Fibroblast of the aortic adventitia (primary cell): ENCODE results near the gene FRMD5. TPM values are rescaled to one million over a fixed set of nuclear protein-coding genes. Genes with fewer than 3 reads are reported as not detected.

Experiments
- DNase-seq: peaks from one replicate; pipeline ENCODE4 v3.0.0-alpha.2; 2010; ENCODE audit warnings: low read depth
- H3K4me3 ChIP-seq: 2 replicates; pipeline ENCODE4 v1.5.1; 2011; ENCODE audit warnings: low read depth, mild to moderate bottlenecking, control low read depth, low read length, moderate library complexity
- total RNA-seq: library from RNA; depleted of rRNA; stranded (reverse); fragments of >200 nt; gene quantifications from 2 replicates; pipeline ENCODE4 v1.2.3, GENCODE V29; 2012; ENCODE audit warnings: low replicate concordance
- TF ChIP-seq, protein P1 (sequence below): IDR thresholded peaks from 2 replicates; pipeline ENCODE4 v1.5.1; 2011; ENCODE audit warnings: mild to moderate bottlenecking, low read length, control low read depth, inconsistent platforms; ENCODE audit not compliant: insufficient read depth

The FRMD5 gene
- total RNA-seq, 1 donor, result 16.3 TPM

DNA sequence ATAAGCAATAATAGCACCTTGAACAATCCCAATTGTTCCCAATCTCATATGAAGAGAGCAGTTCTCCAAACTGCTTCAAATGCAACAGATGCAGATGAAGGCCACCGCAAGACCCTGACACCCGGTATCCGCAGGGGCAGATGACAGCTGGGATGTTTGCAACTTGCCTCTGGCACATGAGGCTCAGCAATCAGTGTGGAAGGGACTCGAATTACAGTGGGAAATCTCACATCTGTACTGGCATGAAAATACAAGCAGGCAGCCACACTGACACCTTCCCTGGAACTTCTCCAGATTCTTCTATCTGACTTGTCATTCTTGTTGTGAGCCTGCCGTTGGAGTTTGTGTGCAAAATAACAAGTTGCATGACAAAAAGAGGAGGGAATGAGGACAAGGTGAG lies 299.5 kb downstream of the FRMD5 start:
- no peak overlapping the region for H3K4me3 ChIP-seq
- DNase-seq, result no peak
- TF ChIP-seq, protein P1, sequence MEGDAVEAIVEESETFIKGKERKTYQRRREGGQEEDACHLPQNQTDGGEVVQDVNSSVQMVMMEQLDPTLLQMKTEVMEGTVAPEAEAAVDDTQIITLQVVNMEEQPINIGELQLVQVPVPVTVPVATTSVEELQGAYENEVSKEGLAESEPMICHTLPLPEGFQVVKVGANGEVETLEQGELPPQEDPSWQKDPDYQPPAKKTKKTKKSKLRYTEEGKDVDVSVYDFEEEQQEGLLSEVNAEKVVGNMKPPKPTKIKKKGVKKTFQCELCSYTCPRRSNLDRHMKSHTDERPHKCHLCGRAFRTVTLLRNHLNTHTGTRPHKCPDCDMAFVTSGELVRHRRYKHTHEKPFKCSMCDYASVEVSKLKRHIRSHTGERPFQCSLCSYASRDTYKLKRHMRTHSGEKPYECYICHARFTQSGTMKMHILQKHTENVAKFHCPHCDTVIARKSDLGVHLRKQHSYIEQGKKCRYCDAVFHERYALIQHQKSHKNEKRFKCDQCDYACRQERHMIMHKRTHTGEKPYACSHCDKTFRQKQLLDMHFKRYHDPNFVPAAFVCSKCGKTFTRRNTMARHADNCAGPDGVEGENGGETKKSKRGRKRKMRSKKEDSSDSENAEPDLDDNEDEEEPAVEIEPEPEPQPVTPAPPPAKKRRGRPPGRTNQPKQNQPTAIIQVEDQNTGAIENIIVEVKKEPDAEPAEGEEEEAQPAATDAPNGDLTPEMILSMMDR, result no peak

DNA sequence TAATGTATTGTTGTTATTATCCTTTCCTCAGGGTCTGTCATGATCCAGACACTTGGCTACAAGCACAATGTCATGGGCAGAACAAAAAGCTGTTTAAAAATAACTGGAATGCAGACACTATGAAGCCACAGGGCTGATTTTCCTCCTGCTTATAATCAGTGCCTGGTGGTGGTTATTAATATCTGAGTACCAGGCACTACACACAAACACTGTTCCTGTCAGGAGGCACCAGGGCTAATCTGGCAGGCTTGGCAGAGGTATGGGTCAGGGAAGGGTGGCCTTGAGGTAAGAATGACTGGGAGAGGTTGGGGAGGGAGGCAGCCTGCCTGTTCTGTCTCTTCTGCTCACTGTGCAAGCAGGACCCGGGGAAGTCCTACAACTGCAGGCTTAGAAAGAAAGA lies 301.1 kb downstream of the FRMD5 start:
- no peak for DNase-seq
- H3K4me3 ChIP-seq, result no peak overlapping the region
- TF ChIP-seq, protein P1, result no peak

DNA sequence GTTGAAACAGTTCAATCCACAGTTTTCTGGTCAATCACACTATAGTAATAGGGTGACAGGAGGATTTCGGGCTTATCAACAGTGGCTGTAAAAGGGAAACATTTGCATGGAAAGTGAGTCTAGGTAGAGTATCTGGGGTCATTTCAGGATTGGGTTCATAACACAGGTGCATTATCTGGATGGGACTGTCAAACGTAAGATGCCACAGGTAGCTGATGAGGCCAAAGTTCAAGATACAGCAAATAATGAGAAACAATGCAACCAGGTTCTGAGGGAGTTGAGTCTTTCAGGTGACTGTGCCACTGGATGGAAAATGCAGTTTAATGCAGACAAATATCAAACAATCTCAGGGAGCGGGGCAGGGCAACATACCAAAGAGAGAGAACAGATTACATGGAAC lies 306.0 kb downstream of the FRMD5 start:
- DNase-seq, result no peak
- TF ChIP-seq, protein P1, result no peak
- no peak overlapping the region for H3K4me3 ChIP-seq

DNA sequence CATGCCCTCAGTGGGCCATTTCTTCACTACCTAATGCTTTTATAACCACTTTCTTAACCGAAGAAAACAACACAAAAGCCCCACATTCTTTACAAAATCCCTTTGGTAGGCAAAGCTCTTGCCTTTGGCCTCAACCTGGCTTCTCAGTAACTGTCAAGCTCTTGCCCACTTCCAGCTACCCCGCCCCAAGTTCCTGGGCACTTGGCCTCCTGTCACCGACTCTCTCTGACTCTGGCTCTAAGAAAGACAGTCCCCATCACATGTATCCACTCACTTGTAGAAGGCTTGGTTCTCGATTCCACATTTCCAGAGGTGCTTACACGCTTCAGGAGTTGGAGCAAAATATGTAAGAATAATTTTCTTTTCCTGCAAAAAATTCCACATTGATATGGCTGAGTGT lies 307.2 kb downstream of the FRMD5 start:
- no peak overlapping the region for H3K4me3 ChIP-seq
- TF ChIP-seq, protein P1, result no peak
- DNase-seq, result no peak

DNA sequence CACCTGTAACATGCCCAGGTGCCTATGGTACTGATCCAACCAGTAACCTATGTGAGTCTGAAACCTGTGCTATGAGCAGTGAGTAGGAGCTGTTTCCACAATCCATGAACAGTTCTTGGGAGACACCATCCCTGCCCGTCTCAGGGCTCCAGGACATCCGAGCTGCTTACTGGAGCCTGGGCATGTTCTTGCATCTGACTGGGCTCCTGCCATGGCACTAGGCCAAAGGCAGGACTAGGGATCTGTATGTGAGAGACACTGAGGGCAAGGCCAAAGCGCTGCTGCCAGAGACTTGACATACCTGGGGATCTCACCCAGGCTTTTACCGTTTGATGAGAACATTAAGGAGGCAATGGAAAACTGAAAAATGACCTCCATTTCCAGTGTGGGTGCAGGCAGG lies 308.5 kb downstream of the FRMD5 start:
- no peak for DNase-seq
- H3K4me3 ChIP-seq, result no peak overlapping the region
- TF ChIP-seq, protein P1, result no peak

DNA sequence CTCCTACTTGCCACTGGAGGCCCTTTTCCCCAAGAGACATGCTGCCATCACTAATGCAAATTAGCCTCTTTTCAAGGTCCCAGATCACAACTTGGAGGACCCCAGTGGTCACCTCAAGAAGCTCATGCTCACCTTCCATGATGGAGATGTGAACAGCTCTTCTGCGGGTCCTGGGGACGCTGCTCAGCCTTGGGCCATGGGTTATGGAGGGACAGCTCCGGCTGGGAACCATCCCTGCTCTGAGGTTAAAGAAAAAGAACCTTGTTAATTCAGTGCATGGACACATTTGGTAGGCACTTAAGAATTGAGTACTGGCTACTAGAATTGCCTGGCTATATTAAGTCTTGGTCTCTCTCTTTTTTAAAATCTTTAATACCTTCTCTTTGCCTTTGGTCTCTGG lies 311.5 kb downstream of the FRMD5 start:
- TF ChIP-seq, protein P1, result no peak
- DNase-seq, result no peak
- H3K4me3 ChIP-seq, result no peak overlapping the region

DNA sequence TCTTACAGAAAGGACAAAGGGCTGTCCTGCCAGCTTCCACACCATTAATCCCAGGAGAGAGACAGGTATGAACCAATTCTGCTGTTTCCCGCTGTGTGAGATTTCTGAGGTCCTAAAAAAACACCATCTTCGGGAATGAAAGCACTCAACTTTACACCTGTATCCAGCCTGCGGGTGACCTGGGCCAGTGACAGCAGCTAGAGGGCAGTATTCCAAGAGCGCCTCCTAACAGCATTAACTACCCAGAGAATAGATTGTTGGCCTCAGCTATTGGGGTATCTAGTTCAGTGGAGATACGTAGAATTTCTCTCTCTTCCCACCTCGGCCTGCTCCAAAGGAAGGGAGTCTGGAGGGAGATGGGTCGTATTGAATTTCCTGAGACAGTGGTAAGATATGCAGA lies 313.1 kb downstream of the FRMD5 start:
- H3K4me3 ChIP-seq, result no peak overlapping the region
- no peak for DNase-seq
- TF ChIP-seq, protein P1, result peak; percentile 32
